Measurements from ENCODE around the gene ARHGEF17. TPM values are rescaled to one million over a fixed set of nuclear protein-coding genes. Genes with fewer than 3 reads are reported as not detected.

ARHGEF17 gene
- total and polyA plus RNA-seq, 10 donors, result 5.1 to 48.5 (median 29.0) TPM

DNA sequence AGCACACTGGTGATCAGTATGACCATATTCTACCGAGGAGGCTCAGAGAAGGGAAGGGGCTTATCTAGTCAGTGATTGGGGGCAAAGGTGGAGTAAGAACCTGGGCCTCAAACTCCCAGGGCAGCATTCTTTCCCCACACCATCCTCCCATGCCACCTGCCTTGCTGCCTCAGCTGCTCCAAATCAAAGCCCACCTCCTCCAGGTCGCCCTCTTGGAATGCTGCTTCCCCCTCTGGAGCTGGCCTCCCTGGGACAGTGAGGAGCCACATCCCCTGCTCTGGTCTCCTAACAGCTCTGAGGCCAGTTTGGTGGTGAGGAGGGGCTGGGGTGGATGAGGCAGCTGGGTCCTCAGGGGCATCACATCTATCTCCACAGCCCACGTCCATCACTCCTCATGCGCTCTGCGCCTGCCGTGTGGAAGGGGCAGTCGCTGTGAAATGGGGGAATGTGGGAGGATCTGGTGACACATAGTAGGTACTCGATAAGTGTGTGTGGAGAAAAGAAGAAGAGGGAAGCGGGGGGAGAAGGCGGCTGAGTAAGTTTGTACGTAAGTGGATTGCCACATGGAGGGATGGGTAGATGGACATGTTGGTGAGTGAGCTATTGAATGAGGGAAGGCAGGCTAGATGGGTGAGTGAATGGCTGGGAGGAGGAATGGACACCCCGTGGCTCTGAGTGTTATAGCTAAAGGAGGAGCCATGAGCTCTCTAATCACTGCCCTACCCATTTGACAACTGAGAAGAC lies 16.1 kb upstream of the ARHGEF17 start:
- Histone ChIP-seq H3K4me1 (peaks cover 34 to 78% (median 62%) of the 10 kb centered on the region in 6 donors), H3K4me3 (no peak overlapping the region), H3K9me3 (no peaks in the 10 kb centered on the region), H3K36me3 (peaks cover 0 to 20% (median 4%) of the 10 kb centered on the region in 6 donors), H3K27me3 (replicated peaks in 1 of 7) (no peaks in the 10 kb centered on the region), H3K27ac (peak overlapping the region in 2 of 8 donors; percentile 8 to 30)
- TF ChIP-seq POLR2A (IDR thresholded peaks at IDR 0.05), result no peak
- TF ChIP-seq, protein P1, sequence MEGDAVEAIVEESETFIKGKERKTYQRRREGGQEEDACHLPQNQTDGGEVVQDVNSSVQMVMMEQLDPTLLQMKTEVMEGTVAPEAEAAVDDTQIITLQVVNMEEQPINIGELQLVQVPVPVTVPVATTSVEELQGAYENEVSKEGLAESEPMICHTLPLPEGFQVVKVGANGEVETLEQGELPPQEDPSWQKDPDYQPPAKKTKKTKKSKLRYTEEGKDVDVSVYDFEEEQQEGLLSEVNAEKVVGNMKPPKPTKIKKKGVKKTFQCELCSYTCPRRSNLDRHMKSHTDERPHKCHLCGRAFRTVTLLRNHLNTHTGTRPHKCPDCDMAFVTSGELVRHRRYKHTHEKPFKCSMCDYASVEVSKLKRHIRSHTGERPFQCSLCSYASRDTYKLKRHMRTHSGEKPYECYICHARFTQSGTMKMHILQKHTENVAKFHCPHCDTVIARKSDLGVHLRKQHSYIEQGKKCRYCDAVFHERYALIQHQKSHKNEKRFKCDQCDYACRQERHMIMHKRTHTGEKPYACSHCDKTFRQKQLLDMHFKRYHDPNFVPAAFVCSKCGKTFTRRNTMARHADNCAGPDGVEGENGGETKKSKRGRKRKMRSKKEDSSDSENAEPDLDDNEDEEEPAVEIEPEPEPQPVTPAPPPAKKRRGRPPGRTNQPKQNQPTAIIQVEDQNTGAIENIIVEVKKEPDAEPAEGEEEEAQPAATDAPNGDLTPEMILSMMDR (IDR thresholded peaks at IDR 0.05 in 8 of 11, conservative IDR thresholded peaks at IDR 0.05 in 3 of 11), result no peak
- TF ChIP-seq POLR2AphosphoS5 (IDR thresholded peaks at IDR 0.05), result no peak
- WGBS, 5 donors, result 75 to 85% (median 81%) methylated on average over 11 to 12 of the region's 12 CpGs
- intact Hi-C loops (cut with DNase I; ENCODE audit: low total_unique reads), result no loop called here
- peak; percentile 47 for DNase-seq

GRCh38 chr11:73292525-73292894 lies 15.6 kb upstream of the ARHGEF17 start:
- intact Hi-C loops (cut with DNase I; ENCODE audit: low total_unique reads), result no loop called here
- TF ChIP-seq, protein P1 (IDR thresholded peaks at IDR 0.05 in 8 of 11, conservative IDR thresholded peaks at IDR 0.05 in 3 of 11), result no peak
- TF ChIP-seq POLR2A (IDR thresholded peaks at IDR 0.05) (no peak), POLR2AphosphoS5 (IDR thresholded peaks at IDR 0.05) (no peak)
- H3K9me3 ChIP-seq, result no peaks in the 10 kb centered on the region
- no peak overlapping the region for H3K4me3 ChIP-seq
- no peaks in the 10 kb centered on the region for H3K27me3 ChIP-seq (replicated peaks in 1 of 7)
- H3K36me3 ChIP-seq, result peaks cover 0 to 25% (median 9%) of the 10 kb centered on the region in 6 donors
- 33 to 49% (median 40%) methylated on average over 5 of the region's 5 CpGs for WGBS, 5 donors
- H3K27ac ChIP-seq, result peak overlapping the region in 2 of 8 donors; percentile 8 to 30
- peak; percentile 33 for DNase-seq
- H3K4me1 ChIP-seq, result peaks cover 30 to 72% (median 56%) of the 10 kb centered on the region in 6 donors

DNA sequence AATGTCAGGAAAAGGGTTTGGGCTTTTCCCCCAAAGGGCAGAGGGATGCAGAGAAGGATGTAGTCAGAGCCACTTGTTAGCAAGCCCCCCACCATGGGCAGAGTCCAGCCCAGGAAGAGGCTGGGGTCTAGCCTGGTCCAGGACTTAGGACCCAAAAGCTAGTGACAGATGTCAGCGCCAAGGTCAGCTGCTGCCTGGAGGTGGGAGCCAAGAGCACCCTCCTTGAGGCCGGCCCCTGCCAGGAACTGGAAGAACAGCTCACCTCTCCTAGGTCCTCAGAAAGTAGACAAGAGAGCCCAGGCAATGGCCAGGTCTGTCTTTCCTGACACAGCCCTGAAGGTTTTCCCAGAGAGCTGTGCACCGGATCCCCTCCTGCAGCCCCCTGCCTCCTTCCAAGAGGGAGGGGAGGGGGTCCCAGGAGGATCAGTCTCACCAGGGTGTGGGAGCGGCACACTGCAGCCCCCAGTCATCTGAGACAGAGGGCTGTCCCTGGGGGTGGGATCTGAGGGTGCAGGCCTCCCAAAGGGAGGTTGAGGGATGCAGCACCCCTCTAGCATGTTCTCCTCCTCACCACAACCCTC lies 14.6 kb upstream of the ARHGEF17 start:
- Histone ChIP-seq H3K4me3 (no peak overlapping the region), H3K27me3 (replicated peaks in 1 of 7) (no peaks in the 10 kb centered on the region), H3K9me3 (no peaks in the 10 kb centered on the region), H3K4me1 (peaks cover 21 to 63% (median 47%) of the 10 kb centered on the region in 6 donors), H3K36me3 (peaks cover 0 to 35% (median 11%) of the 10 kb centered on the region in 6 donors), H3K27ac (peak overlapping the region in 2 of 8 donors; percentile 8 to 30)
- TF ChIP-seq POLR2A (IDR thresholded peaks at IDR 0.05) (no peak), POLR2AphosphoS5 (IDR thresholded peaks at IDR 0.05) (no peak)
- TF ChIP-seq, protein P1 (IDR thresholded peaks at IDR 0.05 in 8 of 11, conservative IDR thresholded peaks at IDR 0.05 in 3 of 11), result no peak
- DNase-seq, result peak; percentile 53
- WGBS, 5 donors, result 87 to 100% (median 90%) methylated on average over 2 to 4 of the region's 4 CpGs; no CpG with 5 or more reads in 1 of the 5 donors
- intact Hi-C loops (cut with DNase I; ENCODE audit: low total_unique reads), result no loop called here

DNA sequence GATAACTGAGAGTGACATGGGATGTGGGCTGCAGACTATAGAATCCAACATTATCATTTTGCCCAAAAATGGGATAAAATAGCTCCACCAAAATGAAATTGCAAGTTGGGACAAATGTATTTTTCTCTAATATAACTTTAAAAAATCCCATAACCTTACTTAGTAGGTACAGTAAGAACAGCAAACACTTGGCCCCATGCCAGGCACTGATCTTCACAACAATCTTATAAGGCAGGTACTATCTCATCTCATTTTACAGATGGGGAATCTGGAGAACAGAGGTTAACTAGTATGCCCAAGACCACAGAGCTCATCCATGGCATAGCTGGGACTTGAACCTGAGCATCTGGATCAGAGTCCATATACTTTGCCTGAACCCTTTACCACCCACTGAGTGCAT lies 13.5 kb upstream of the ARHGEF17 start:
- H3K9me3 ChIP-seq, result no peaks in the 10 kb centered on the region
- peaks cover 9 to 53% (median 35%) of the 10 kb centered on the region in 6 donors for H3K4me1 ChIP-seq
- H3K4me3 ChIP-seq, result no peak overlapping the region
- H3K27ac ChIP-seq, result no peak overlapping the region
- intact Hi-C loops (cut with DNase I; ENCODE audit: low total_unique reads), result no loop called here
- H3K36me3 ChIP-seq, result peaks cover 0 to 45% (median 11%) of the 10 kb centered on the region in 6 donors
- DNase-seq, result peak; percentile 6
- TF ChIP-seq, protein P1 (IDR thresholded peaks at IDR 0.05 in 8 of 11, conservative IDR thresholded peaks at IDR 0.05 in 3 of 11), result no peak
- no peak for TF ChIP-seq POLR2A (IDR thresholded peaks at IDR 0.05)
- TF ChIP-seq POLR2AphosphoS5 (IDR thresholded peaks at IDR 0.05), result no peak
- no peaks in the 10 kb centered on the region for H3K27me3 ChIP-seq (replicated peaks in 1 of 7)

Measured in spleen (tissue), 11 donors.